DOHH2 (cell line): Measurements from ENCODE around the gene PTPN22.

Source experiments
- H3F3A ChIP-seq: fragments of 200-600 bp; sonication (generic), shearing (Covaris generic); 2 replicates; pipeline ENCODE4 v1.6.0; 2016; ENCODE audit warnings: antibody characterized with exemption, mild to moderate bottlenecking; ENCODE audit not compliant: control insufficient read depth, insufficient read depth
- H3K27ac ChIP-seq: fragments of 200-600 bp; sonication (generic); 2 replicates; pipeline ENCODE4 v1.5.1; 2014; ENCODE audit warnings: low read depth, mild to moderate bottlenecking, low read length, moderate library complexity
- H3K27me3 ChIP-seq: fragments of 200-600 bp; sonication (generic); 2 replicates; pipeline ENCODE4 v1.6.1; 2014; ENCODE audit warnings: mild to moderate bottlenecking, low read length, mixed read lengths; ENCODE audit not compliant: control insufficient read depth
- H3K36me3 ChIP-seq: fragments of 200-600 bp; sonication (generic); 2 replicates; pipeline ENCODE4 v1.6.1; 2014; ENCODE audit warnings: mild to moderate bottlenecking, low read length, moderate library complexity, mixed read lengths; ENCODE audit not compliant: control insufficient read depth
- H3K4me1 ChIP-seq: fragments of 200-600 bp; sonication (generic); 2 replicates; pipeline ENCODE4 v1.6.1; 2014; ENCODE audit warnings: mild to moderate bottlenecking, low read length, mixed read lengths; ENCODE audit not compliant: control insufficient read depth
- H3K4me2 ChIP-seq: fragments of 200-600 bp; sonication (generic); 2 replicates; pipeline ENCODE4 v1.6.0; 2014; ENCODE audit warnings: mild to moderate bottlenecking, low read length, moderate library complexity
- H3K4me3 ChIP-seq: fragments of 200-600 bp; sonication (generic); 2 replicates; pipeline ENCODE4 v1.5.1; 2014; ENCODE audit warnings: mild to moderate bottlenecking, low read length, mixed read lengths
- H3K79me2 ChIP-seq: fragments of 200-600 bp; sonication (generic); 2 replicates; pipeline ENCODE4 v1.6.1; 2014; ENCODE audit warnings: mild to moderate bottlenecking, low read length, mixed read lengths; ENCODE audit not compliant: control insufficient read depth
- H3K9me2 ChIP-seq: fragments of 200-600 bp; sonication (generic); replicated peaks from 2 replicates; pipeline ENCODE4 v1.6.1; 2014; ENCODE audit warnings: mild to moderate bottlenecking, low read length, mixed read lengths; ENCODE audit not compliant: control insufficient read depth
- H3K9me3 ChIP-seq: fragments of 200-600 bp; sonication (generic); 2 replicates; pipeline ENCODE4 v1.6.1; 2014; ENCODE audit warnings: antibody characterized with exemption, low read length, mixed read lengths; ENCODE audit not compliant: control insufficient read depth, insufficient read depth
- H4K20me1 ChIP-seq: fragments of 200-600 bp; sonication (generic); 2 replicates; pipeline ENCODE4 v1.6.0; 2014; ENCODE audit warnings: low read depth, mild to moderate bottlenecking, antibody characterized with exemption, low read length, moderate library complexity; ENCODE audit not compliant: control insufficient read depth, insufficient read depth
- EZH2phosphoT487 ChIP-seq: fragments of 200-600 bp; sonication (generic); IDR thresholded peaks from 2 replicates; pipeline ENCODE4 v1.6.1; 2017; ENCODE audit warnings: borderline replicate concordance, mild to moderate bottlenecking, antibody characterized with exemption, low read length, moderate library complexity, mixed read lengths
- TF ChIP-seq, protein P1 (sequence below): fragments of 200-600 bp; sonication (generic); IDR thresholded peaks from one replicate; pipeline ENCODE4 v1.5.1; 2014; ENCODE audit warnings: antibody characterized with exemption, mild to moderate bottlenecking, low read depth, low read length; ENCODE audit not compliant: poor library complexity, severe bottlenecking

Gene PTPN22

DNA sequence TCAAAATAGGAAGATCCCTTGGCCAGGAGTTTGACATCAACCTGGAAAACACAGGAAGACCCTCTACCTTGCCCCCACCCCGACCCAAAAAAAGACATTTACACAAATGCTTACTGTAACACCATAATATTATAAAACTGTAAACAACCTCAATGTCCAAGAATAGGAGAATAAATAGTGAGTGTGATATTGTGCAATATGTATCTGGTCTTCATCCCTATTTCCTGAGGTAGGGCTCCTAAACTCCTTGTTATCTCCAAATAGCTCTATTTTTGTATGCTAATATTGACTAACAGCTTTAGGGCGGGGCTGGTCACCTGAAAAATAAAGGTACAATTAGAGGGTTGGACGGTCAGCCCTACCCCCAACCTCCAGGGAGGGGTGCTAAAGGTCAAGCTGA lies 82.7 kb downstream of the PTPN22 start:
- TF ChIP-seq, protein P1, sequence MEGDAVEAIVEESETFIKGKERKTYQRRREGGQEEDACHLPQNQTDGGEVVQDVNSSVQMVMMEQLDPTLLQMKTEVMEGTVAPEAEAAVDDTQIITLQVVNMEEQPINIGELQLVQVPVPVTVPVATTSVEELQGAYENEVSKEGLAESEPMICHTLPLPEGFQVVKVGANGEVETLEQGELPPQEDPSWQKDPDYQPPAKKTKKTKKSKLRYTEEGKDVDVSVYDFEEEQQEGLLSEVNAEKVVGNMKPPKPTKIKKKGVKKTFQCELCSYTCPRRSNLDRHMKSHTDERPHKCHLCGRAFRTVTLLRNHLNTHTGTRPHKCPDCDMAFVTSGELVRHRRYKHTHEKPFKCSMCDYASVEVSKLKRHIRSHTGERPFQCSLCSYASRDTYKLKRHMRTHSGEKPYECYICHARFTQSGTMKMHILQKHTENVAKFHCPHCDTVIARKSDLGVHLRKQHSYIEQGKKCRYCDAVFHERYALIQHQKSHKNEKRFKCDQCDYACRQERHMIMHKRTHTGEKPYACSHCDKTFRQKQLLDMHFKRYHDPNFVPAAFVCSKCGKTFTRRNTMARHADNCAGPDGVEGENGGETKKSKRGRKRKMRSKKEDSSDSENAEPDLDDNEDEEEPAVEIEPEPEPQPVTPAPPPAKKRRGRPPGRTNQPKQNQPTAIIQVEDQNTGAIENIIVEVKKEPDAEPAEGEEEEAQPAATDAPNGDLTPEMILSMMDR = no peak
- Histone ChIP-seq H3F3A (peaks cover 9% of the 10 kb centered on the region; the same call in 1 of the 2 replicates), H4K20me1 (peaks cover 10% of the 10 kb centered on the region; the same call in 1 of the 2 replicates), H3K9me2 (no peaks in the 10 kb centered on the region), H3K9me3 (no peaks in the 10 kb centered on the region), H3K36me3 (peaks cover 40% of the 10 kb centered on the region), H3K4me3 (no peak overlapping the region), H3K27ac (no peak overlapping the region), H3K4me2 (no peak overlapping the region), H3K79me2 (peaks cover 88% of the 10 kb centered on the region), H3K4me1 (peaks cover 14% of the 10 kb centered on the region), H3K27me3 (no peaks in the 10 kb centered on the region)

DNA sequence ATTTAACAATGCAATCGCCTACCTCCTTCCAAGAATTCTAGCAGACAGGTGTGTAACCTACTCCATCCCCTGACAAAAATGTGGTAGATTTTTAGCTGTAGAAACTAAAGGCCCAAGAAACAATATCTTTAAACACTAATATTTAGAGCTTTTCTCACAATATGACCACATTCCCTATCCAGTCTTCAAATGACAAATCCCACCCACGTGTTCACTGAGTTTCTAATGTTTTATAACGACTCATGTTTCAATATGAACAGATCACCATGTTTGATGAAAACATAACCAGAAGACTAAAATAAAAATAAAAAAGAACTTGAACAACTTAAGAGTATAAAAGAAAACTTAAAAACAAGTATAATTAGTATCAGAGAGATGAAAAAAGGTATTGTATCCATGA lies 83.8 kb downstream of the PTPN22 start:
- Histone ChIP-seq H3K27me3 (no peaks in the 10 kb centered on the region), H3K36me3 (peaks cover 38% of the 10 kb centered on the region), H3K9me2 (no peaks in the 10 kb centered on the region), H3K4me2 (no peak overlapping the region), H3K4me3 (no peak overlapping the region), H3K79me2 (peaks cover 90% of the 10 kb centered on the region), H4K20me1 (peaks cover 10% of the 10 kb centered on the region; the same call in 1 of the 2 replicates), H3F3A (peaks cover 11% of the 10 kb centered on the region; the same call in 1 of the 2 replicates), H3K9me3 (no peaks in the 10 kb centered on the region), H3K4me1 (peaks cover 20% of the 10 kb centered on the region), H3K27ac (no peak overlapping the region)
- TF ChIP-seq, protein P1 = no peak
- TF ChIP-seq EZH2phosphoT487 = no peak

DNA sequence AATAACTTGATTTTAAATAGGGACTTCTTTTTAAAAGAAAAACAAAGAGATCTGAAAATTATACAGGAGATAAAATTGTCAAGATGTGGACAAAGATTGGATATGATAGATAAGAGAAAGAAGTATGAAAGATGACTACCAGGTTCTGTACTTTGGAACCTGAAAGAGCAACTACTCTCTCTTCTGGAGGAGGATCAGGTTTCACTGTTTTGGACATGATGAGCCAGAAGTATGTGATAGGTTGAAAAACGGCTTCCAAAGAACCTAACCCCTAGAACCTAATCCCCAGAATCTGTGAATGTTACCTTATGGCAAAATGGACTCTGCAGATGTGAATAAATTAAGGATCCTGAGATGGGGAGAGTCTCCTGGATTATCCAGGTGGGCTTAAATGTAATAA lies 85.4 kb downstream of the PTPN22 start:
- Histone ChIP-seq H3K9me3 (no peaks in the 10 kb centered on the region), H4K20me1 (peaks cover 10% of the 10 kb centered on the region; the same call in 1 of the 2 replicates), H3K79me2 (peaks cover 93% of the 10 kb centered on the region), H3K4me2 (no peak overlapping the region), H3K27me3 (no peaks in the 10 kb centered on the region), H3K27ac (no peak overlapping the region), H3K4me3 (no peak overlapping the region), H3K4me1 (peaks cover 35% of the 10 kb centered on the region), H3F3A (peaks cover 11% of the 10 kb centered on the region; the same call in 1 of the 2 replicates), H3K36me3 (peaks cover 36% of the 10 kb centered on the region), H3K9me2 (no peaks in the 10 kb centered on the region)
- TF ChIP-seq, protein P1 = no peak
- no peak for TF ChIP-seq EZH2phosphoT487
